Raji (cell line): ENCODE data around the gene RGS13.

Experiments used
- POLR2A ChIP-seq: IDR thresholded peaks from 2 replicates; pipeline ENCODE4 v1.6.1; 2011; ENCODE audit warnings: low read depth, low read length, control low read depth; ENCODE audit not compliant: insufficient read depth

The RGS13 gene

GRCh38 chr1:192635041-192635440 lies 906 bp upstream of the RGS13 start:
- TF ChIP-seq POLR2A: 0 out of 2 replicates have a peak, but pooled peaks have one; percentile 10

GRCh38 chr1:192639607-192640368 lies 3.8 kb downstream of the RGS13 start:
- 0 out of 2 replicates have a peak, but pooled peaks have one; percentile 16 for TF ChIP-seq POLR2A

GRCh38 chr1:192652159-192652558 lies 16.2 kb downstream of the RGS13 start:
- no peak for TF ChIP-seq POLR2A

- TF ChIP-seq POLR2A: no peak
Measured at GRCh38 chr1:192654120-192654519, 18.2 kb downstream of the RGS13 start.

GRCh38 chr1:192654591-192655251 lies 18.8 kb downstream of the RGS13 start:
- TF ChIP-seq POLR2A: no peak

- TF ChIP-seq POLR2A: no peak
Measured at GRCh38 chr1:192657760-192658159, 21.8 kb downstream of the RGS13 start.

GRCh38 chr1:192658255-192658654 lies 22.3 kb downstream of the RGS13 start:
- TF ChIP-seq POLR2A: no peak

GRCh38 chr1:192660613-192661012 lies 24.7 kb downstream of the RGS13 start:
- no peak for TF ChIP-seq POLR2A

GRCh38 chr1:192668409-192668983 lies 32.5 kb downstream of the RGS13 start:
- TF ChIP-seq POLR2A: no peak

- no peak for TF ChIP-seq POLR2A
Measured at GRCh38 chr1:192669174-192669573, 33.2 kb downstream of the RGS13 start.

- no peak for TF ChIP-seq POLR2A
Measured at GRCh38 chr1:192675716-192676115, 39.8 kb downstream of the RGS13 start.

- no peak for TF ChIP-seq POLR2A
Measured at GRCh38 chr1:192678099-192678498, 42.2 kb downstream of the RGS13 start.

GRCh38 chr1:192682335-192682734 lies 46.4 kb downstream of the RGS13 start:
- TF ChIP-seq POLR2A: no peak

GRCh38 chr1:192689459-192689858 lies 53.5 kb downstream of the RGS13 start:
- TF ChIP-seq POLR2A: no peak

- no peak for TF ChIP-seq POLR2A
Measured at GRCh38 chr1:192691041-192691440, 55.1 kb downstream of the RGS13 start.

GRCh38 chr1:192696082-192696481 lies 60.1 kb downstream of the RGS13 start:
- no peak for TF ChIP-seq POLR2A
